CD14-positive monocyte (primary cell): ENCODE results near the gene NUBP2. TPM values are rescaled to one million over a fixed set of nuclear protein-coding genes. Genes with fewer than 3 reads are reported as not detected.

Source experiments
- DNase-seq, 3 donors: peaks; one replicate each; pipeline ENCODE4 v3.0.0-alpha.2; 2011 to 2022
- H2AFZ ChIP-seq: 2 replicates; pipeline ENCODE4 v1.6.0; 2012; ENCODE audit warnings: mild to moderate bottlenecking, low read depth, low read length, inconsistent platforms; ENCODE audit not compliant: insufficient read depth, poor library complexity, severe bottlenecking
- H3K27ac ChIP-seq, 2 donors: 1 replicate in 1 of 2; 2 replicates in 1 of 2; pipeline ENCODE4 v1.5.1; 2012 to 2013; ENCODE audit warnings: low read length in 2 of 2, control low read depth in 1 of 2, inconsistent platforms in 1 of 2, low read depth in 1 of 2, mild to moderate bottlenecking in 1 of 2
- H3K27me3 ChIP-seq, 2 donors: one replicate each; pipeline versions ENCODE4 v1.6.0 to v1.6.1; 2011 to 2013; ENCODE audit warnings: low read length in 2 of 2; ENCODE audit not compliant: control insufficient read depth in 2 of 2, insufficient read depth in 2 of 2
- H3K36me3 ChIP-seq, 2 donors: replicated peaks in 1 of 2; 1 replicate in 1 of 2; 2 replicates in 1 of 2; pipeline versions ENCODE4 v1.5.1 to v1.6.1; 2012 to 2013; ENCODE audit warnings: low read length in 2 of 2, control low read depth in 1 of 2, inconsistent platforms in 1 of 2, mild to moderate bottlenecking in 1 of 2; ENCODE audit not compliant: insufficient read depth in 2 of 2, control insufficient read depth in 1 of 2
- H3K4me1 ChIP-seq, 2 donors: 1 replicate in 1 of 2; 2 replicates in 1 of 2; pipeline versions ENCODE4 v1.5.1 to v1.6.1; 2012 to 2013; ENCODE audit warnings: low read length in 2 of 2, control low read depth in 1 of 2, inconsistent platforms in 1 of 2, mild to moderate bottlenecking in 1 of 2, moderate library complexity in 1 of 2; ENCODE audit not compliant: insufficient read depth in 2 of 2, control insufficient read depth in 1 of 2
- H3K4me2 ChIP-seq: replicated peaks from 2 replicates; pipeline ENCODE3; 2012; ENCODE audit warnings: low read length, moderate library complexity, mild to moderate bottlenecking; ENCODE audit not compliant: poor library complexity, severe bottlenecking; ENCODE audit errors: extremely low read depth
- H3K4me3 ChIP-seq, 3 experiments: fragments of 200-600 bp in 1 of 3; sonication (generic) in 1 of 3; replicated peaks in 1 of 3; 1 replicate in 2 of 3; 2 replicates in 1 of 3; pipeline ENCODE4 v1.5.1; 2011 to 2013; ENCODE audit warnings: low read length in 3 of 3, mild to moderate bottlenecking in 3 of 3, control low read depth in 2 of 3, low read depth in 2 of 3, inconsistent platforms in 1 of 3, moderate library complexity in 1 of 3
- H3K79me2 ChIP-seq: 2 replicates; pipeline ENCODE4 v1.6.0; 2012; ENCODE audit warnings: mild to moderate bottlenecking, control low read depth, inconsistent platforms, low read length, moderate library complexity; ENCODE audit not compliant: insufficient read depth
- H3K9ac ChIP-seq: 2 replicates; pipeline ENCODE4 v1.6.0; 2017; ENCODE audit warnings: low read length, mild to moderate bottlenecking; ENCODE audit not compliant: insufficient read depth, poor library complexity, severe bottlenecking
- H3K9me3 ChIP-seq, 2 donors: replicated peaks in 1 of 2; 1 replicate in 1 of 2; 2 replicates in 1 of 2; pipeline versions ENCODE4 v1.5.1 to v1.6.1; 2012 to 2013; ENCODE audit warnings: low read length in 2 of 2, control low read depth in 1 of 2; ENCODE audit not compliant: control insufficient read depth in 1 of 2, insufficient read depth in 1 of 2
- H4K20me1 ChIP-seq: 2 replicates; pipeline ENCODE4 v1.6.0; 2012; ENCODE audit warnings: mild to moderate bottlenecking, low read length, control low read depth, moderate library complexity; ENCODE audit not compliant: insufficient read depth
- H3K27ac Mint-ChIP-seq, 7 donors: one replicate each; pipeline ENCODE4 v1.8.0; 2020; ENCODE audit warnings: mild to moderate bottlenecking in 7 of 7, mixed read lengths in 7 of 7, moderate library complexity in 6 of 7, inconsistent platforms in 2 of 7
- H3K27me3 Mint-ChIP-seq, 3 donors: one replicate each; pipeline ENCODE4 v1.8.0; 2021 to 2022; ENCODE audit warnings: low read depth in 3 of 3, mild to moderate bottlenecking in 3 of 3, mixed read lengths in 3 of 3, moderate library complexity in 3 of 3, inconsistent platforms in 1 of 3
- H3K36me3 Mint-ChIP-seq, 2 donors: one replicate each; pipeline ENCODE4 v1.8.0; 2020; ENCODE audit warnings: mixed read lengths in 2 of 2, inconsistent platforms in 1 of 2, mild to moderate bottlenecking in 1 of 2
- H3K4me1 Mint-ChIP-seq: one replicate; pipeline ENCODE4 v1.8.0; 2020; ENCODE audit warnings: mild to moderate bottlenecking, mixed read lengths
- H3K4me3 Mint-ChIP-seq, 2 donors: one replicate each; pipeline ENCODE4 v1.8.0; 2020; ENCODE audit warnings: mild to moderate bottlenecking in 2 of 2, mixed read lengths in 2 of 2, moderate library complexity in 1 of 2
- H3K9me3 Mint-ChIP-seq, 7 donors: one replicate each; pipeline ENCODE4 v1.8.0; 2020 to 2022; ENCODE audit warnings: mixed read lengths in 7 of 7, mild to moderate bottlenecking in 6 of 7, moderate library complexity in 6 of 7, inconsistent platforms in 2 of 7
- CTCF ChIP-seq: fragments of 200-600 bp; IDR thresholded peaks from one replicate; pipeline ENCODE4 v1.8.0; 2022; ENCODE audit warnings: antibody characterized with exemption, mild to moderate bottlenecking
- WGBS: methylation state at CpG from one replicate; pipeline ENCODE4 v1.1.5; 2013; ENCODE audit warnings: missing lambda C conversion rate; ENCODE audit not compliant: insufficient coverage; 5-methylcytosine and 5-hydroxymethylcytosine counted together
- intact Hi-C, 2 donors: fragments of 100-400 bp; cut with micrococcal nuclease; formaldehyde crosslinking; loops; one replicate each; pipeline versions ENCODE4 v1.15.0 to v1.15.1; 2023
- polyA plus RNA-seq, 3 donors: library from polyadenylated mRNA; depleted of rRNA in 1 of 3; unstranded in 2 of 3; stranded (reverse) in 1 of 3; fragments of 300-500 nt in 2 of 3; fragments of >200 nt in 1 of 3; fragmentation: Illumina TruSeq in 2 of 3; gene quantifications; 1 replicate in 2 of 3; 2 replicates in 1 of 3; pipeline ENCODE4 v1.2.3, GENCODE V29; 2012 to 2021

NUBP2 gene
- polyA plus RNA-seq, 3 donors = 34.4 to 69.5 (median 57.9) TPM

DNA sequence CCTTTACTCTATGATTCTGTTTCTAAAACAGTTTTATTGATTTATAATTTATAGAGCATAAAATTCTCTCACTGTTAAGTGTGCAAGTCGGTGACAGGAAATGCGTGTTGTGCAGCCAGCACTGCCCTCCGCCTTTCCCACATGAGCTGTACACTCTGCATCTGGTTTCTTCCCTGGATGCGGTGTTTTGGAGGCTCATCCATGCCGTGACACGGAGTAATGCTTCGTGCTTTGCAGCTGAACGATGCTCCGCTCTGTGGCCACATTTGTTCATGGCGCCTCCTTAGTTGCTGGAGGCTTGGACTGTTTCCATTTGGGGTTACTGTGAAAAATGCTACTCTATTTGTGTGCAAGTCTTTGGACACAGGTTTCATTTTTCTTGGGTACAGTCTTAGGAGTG, 17.9 kb downstream of the NUBP2 start:
- Histone ChIP-seq H3K27me3 (no peaks in the 10 kb centered on the region), H3K4me3 (no peak overlapping the region)
- intact Hi-C loops = no loop called here

DNA sequence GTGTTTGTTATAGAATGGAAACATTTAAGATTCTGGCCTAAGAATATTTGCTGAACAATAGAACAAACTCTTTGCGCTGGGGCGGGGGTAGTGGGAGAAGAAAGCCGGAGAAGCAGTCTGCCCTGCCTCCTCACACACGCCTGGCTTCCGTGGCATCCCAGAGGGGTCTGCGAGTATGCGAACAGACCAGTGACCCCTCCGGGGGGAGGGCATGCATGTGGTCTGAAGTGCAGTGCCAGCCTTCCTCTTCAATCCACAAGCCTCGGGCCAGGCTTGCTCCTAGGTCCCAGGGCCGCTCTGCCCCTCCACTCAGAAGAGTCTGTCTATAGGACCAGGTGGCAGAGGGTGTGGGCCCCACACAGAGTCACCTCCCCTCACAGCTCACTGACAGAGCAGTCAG, 24.9 kb downstream of the NUBP2 start:
- H3K4me3 ChIP-seq = no peak overlapping the region
- H3K27ac ChIP-seq = no peak overlapping the region
- intact Hi-C loops = no loop called here
- H3K36me3 Mint-ChIP-seq = peaks cover 32 to 60% of the 10 kb centered on the region in 2 donors
- no peak overlapping the region for H3K27ac Mint-ChIP-seq
- no peaks in the 10 kb centered on the region for H3K27me3 Mint-ChIP-seq
- H3K9me3 Mint-ChIP-seq = peaks cover 0 to 2% (median 0%) of the 10 kb centered on the region in 7 donors
- no peaks in the 10 kb centered on the region for H3K79me2 ChIP-seq
- no peaks in the 10 kb centered on the region for H3K4me1 Mint-ChIP-seq
- H3K4me2 ChIP-seq = no peak overlapping the region
- no peaks in the 10 kb centered on the region for H3K27me3 ChIP-seq
- H3K9me3 ChIP-seq = no peaks in the 10 kb centered on the region
- no peak overlapping the region for H3K9ac ChIP-seq
- no peaks in the 10 kb centered on the region for H3K4me1 ChIP-seq
- no peak for DNase-seq
- peaks cover 31 to 38% of the 10 kb centered on the region in 2 donors for H3K36me3 ChIP-seq
- no peak overlapping the region for H3K4me3 Mint-ChIP-seq
- no peak for TF ChIP-seq CTCF
- H2AFZ ChIP-seq = no peak overlapping the region
- 100% methylated on average over 5 of the region's 10 CpGs for WGBS
- H4K20me1 ChIP-seq = peaks cover under 1% of the 10 kb centered on the region

More for the DNA sequence above, 17.9 kb downstream of the NUBP2 start:
- H4K20me1 ChIP-seq = no peaks in the 10 kb centered on the region
- peaks cover 0 to 3% of the 10 kb centered on the region in 2 donors for H3K36me3 Mint-ChIP-seq
- no peak for DNase-seq
- no peaks in the 10 kb centered on the region for H3K79me2 ChIP-seq
- no peak overlapping the region for H3K27ac Mint-ChIP-seq
- H3K9me3 ChIP-seq = peaks cover 5 to 28% of the 10 kb centered on the region in 2 donors
- no peak overlapping the region for H2AFZ ChIP-seq
- TF ChIP-seq CTCF = no peak
- H3K4me1 Mint-ChIP-seq = no peaks in the 10 kb centered on the region
- H3K9ac ChIP-seq = no peak overlapping the region
- no peak overlapping the region for H3K4me2 ChIP-seq
- peaks cover 0 to 4% (median 0%) of the 10 kb centered on the region in 3 donors for H3K27me3 Mint-ChIP-seq
- no peak overlapping the region for H3K27ac ChIP-seq
- H3K4me1 ChIP-seq = no peaks in the 10 kb centered on the region
- 97% methylated on average over 6 of the region's 10 CpGs for WGBS
- no peak overlapping the region for H3K4me3 Mint-ChIP-seq
- H3K36me3 ChIP-seq = no peaks in the 10 kb centered on the region
- H3K9me3 Mint-ChIP-seq = peaks cover 9 to 35% (median 28%) of the 10 kb centered on the region in 7 donors
